SU-DHL-6 (cell line): Measurements from ENCODE around the gene ARFGAP1.

Source experiments
- H2AFZ ChIP-seq: fragments of 200-600 bp; sonication (generic); 2 replicates; pipeline ENCODE4 v1.6.1; 2014; ENCODE audit warnings: low read depth, mild to moderate bottlenecking, moderate library complexity, mixed read lengths, antibody characterized with exemption, low read length; ENCODE audit not compliant: severe bottlenecking
- H3F3A ChIP-seq: fragments of 200-600 bp; shearing (Covaris generic); 2 replicates; pipeline ENCODE4 v1.6.0; 2016; ENCODE audit warnings: antibody characterized with exemption, mild to moderate bottlenecking; ENCODE audit not compliant: insufficient read depth
- H3K27ac ChIP-seq: fragments of 200-600 bp; sonication (generic); 2 replicates; pipeline ENCODE4 v1.5.1; 2016; ENCODE audit warnings: low read depth, mild to moderate bottlenecking, low read length, moderate library complexity, mixed read lengths
- H3K27me3 ChIP-seq: fragments of 200-600 bp; sonication (generic), shearing (Covaris generic); 2 replicates; pipeline ENCODE4 v1.6.0; 2014; ENCODE audit warnings: mild to moderate bottlenecking, low read length
- H3K36me3 ChIP-seq: fragments of 200-600 bp; sonication (generic); 2 replicates; pipeline ENCODE4 v1.6.1; 2014; ENCODE audit warnings: mild to moderate bottlenecking, low read length, mixed read lengths
- H3K4me2 ChIP-seq: fragments of 300-600, 200-600 bp; shearing (Covaris generic), sonication (generic); 2 replicates; pipeline ENCODE4 v1.6.0; 2014; ENCODE audit warnings: low read length, low read depth, mild to moderate bottlenecking; ENCODE audit not compliant: poor library complexity, severe bottlenecking
- H3K4me3 ChIP-seq: fragments of 200-600 bp; sonication (generic); 2 replicates; pipeline ENCODE4 v1.5.1; 2014; ENCODE audit warnings: antibody characterized with exemption, low read length, mild to moderate bottlenecking, mixed read lengths; ENCODE audit not compliant: insufficient read depth, poor library complexity, severe bottlenecking
- H3K79me2 ChIP-seq: fragments of 200-600 bp; sonication (generic); 2 replicates; pipeline ENCODE4 v1.6.1; 2014; ENCODE audit warnings: mild to moderate bottlenecking, low read length, moderate library complexity; ENCODE audit not compliant: insufficient read depth
- H3K9ac ChIP-seq: fragments of 200-600 bp; sonication (generic); 2 replicates; pipeline ENCODE4 v1.7.0; 2014; ENCODE audit warnings: mild to moderate bottlenecking, low read length
- H3K9me2 ChIP-seq: fragments of 200-600 bp; sonication (generic); replicated peaks from 2 replicates; pipeline ENCODE4 v1.6.1; 2014; ENCODE audit warnings: low read length; ENCODE audit not compliant: insufficient read depth
- H3K9me3 ChIP-seq: fragments of 200-600 bp; sonication (generic); 2 replicates; pipeline ENCODE4 v1.6.1; 2014; ENCODE audit warnings: low read length, mixed read lengths; ENCODE audit not compliant: insufficient read depth
- H4K20me1 ChIP-seq: fragments of 200-600 bp; sonication (generic); 2 replicates; pipeline ENCODE4 v1.6.1; 2014; ENCODE audit warnings: low read depth, mild to moderate bottlenecking, antibody characterized with exemption, low read length, moderate library complexity, mixed read lengths
- EZH2phosphoT487 ChIP-seq: fragments of 200-600 bp; sonication (generic), shearing (Covaris generic); conservative IDR thresholded peaks from 2 replicates; pipeline ENCODE4 v1.6.1; 2018; ENCODE audit warnings: mild to moderate bottlenecking, antibody characterized with exemption, low read length, moderate library complexity, mixed read lengths
- TF ChIP-seq, protein P1 (sequence below): fragments of 200-600 bp; sonication (generic); IDR thresholded peaks from one replicate; pipeline ENCODE4 v1.5.1; 2017; ENCODE audit warnings: antibody characterized with exemption, mild to moderate bottlenecking, low read length, moderate library complexity; ENCODE audit not compliant: insufficient read depth, poor library complexity, severe bottlenecking

The ARFGAP1 gene

GRCh38 chr20:63235399-63235983 is 37.1 kb upstream of the ARFGAP1 start, which contains the start of gene BIRC7:
Gene BIRC7, plus strand, starts transcription at chr20:63235905. Its CDS starts 192 bp downstream, at chr20:63236097.
- H3K27ac ChIP-seq = no peak within 1 kb of the TSS
- no peaks in the 10 kb centered on the region for H3F3A ChIP-seq
- no peaks in the 10 kb centered on the region for H3K79me2 ChIP-seq
- H3K9ac ChIP-seq = no peak within 1 kb of the TSS
- no peaks in the 10 kb centered on the region for H3K9me3 ChIP-seq
- H3K4me2 ChIP-seq = no peak within 1 kb of the TSS
- no peaks in the 10 kb centered on the region for H3K9me2 ChIP-seq
- no peak within 1 kb of the TSS for H2AFZ ChIP-seq
- no peaks in the 10 kb centered on the region for H3K27me3 ChIP-seq
- no peaks in the 10 kb centered on the region for H3K36me3 ChIP-seq
- no peaks in the 10 kb centered on the region for H4K20me1 ChIP-seq
- TF ChIP-seq EZH2phosphoT487 = no peak
- TF ChIP-seq, protein P1, sequence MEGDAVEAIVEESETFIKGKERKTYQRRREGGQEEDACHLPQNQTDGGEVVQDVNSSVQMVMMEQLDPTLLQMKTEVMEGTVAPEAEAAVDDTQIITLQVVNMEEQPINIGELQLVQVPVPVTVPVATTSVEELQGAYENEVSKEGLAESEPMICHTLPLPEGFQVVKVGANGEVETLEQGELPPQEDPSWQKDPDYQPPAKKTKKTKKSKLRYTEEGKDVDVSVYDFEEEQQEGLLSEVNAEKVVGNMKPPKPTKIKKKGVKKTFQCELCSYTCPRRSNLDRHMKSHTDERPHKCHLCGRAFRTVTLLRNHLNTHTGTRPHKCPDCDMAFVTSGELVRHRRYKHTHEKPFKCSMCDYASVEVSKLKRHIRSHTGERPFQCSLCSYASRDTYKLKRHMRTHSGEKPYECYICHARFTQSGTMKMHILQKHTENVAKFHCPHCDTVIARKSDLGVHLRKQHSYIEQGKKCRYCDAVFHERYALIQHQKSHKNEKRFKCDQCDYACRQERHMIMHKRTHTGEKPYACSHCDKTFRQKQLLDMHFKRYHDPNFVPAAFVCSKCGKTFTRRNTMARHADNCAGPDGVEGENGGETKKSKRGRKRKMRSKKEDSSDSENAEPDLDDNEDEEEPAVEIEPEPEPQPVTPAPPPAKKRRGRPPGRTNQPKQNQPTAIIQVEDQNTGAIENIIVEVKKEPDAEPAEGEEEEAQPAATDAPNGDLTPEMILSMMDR = no peak
- no peak within 1 kb of the TSS for H3K4me3 ChIP-seq

DNA sequence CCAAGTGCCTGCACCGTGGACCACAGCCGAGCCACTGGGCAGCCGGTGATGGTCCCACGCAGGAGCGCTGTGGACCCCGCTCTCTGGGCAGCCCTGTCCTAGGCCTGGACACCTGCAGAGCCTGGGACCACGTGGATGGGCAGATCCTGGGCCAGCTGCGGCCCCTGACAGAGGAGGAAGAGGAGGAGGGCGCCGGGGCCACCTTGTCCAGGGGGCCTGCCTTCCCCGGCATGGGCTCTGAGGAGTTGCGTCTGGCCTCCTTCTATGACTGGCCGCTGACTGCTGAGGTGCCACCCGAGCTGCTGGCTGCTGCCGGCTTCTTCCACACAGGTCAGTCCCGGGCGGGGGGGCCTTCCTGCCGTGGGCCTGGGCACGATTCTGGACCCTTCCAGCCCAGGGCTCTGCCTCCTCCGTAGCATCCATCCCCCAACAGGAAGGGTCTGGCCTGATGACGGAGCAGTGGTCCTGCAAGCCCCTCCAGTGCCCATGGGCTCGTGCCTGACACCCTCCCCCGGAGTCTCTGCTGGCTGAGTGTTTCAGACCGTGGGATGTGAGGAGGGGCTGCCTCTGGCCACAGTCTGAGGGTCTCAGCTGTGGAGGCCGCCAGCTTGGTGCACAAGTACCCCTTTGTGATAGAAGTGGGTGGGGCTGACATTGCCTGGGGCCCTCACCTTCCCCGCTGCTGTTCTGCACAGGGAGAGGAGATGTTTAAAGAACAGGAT is 36.3 kb upstream of the ARFGAP1 start:
- no peaks in the 10 kb centered on the region for H3K79me2 ChIP-seq
- no peaks in the 10 kb centered on the region for H3K36me3 ChIP-seq
- H3K9me2 ChIP-seq = no peaks in the 10 kb centered on the region
- no peak overlapping the region for H3K9ac ChIP-seq
- TF ChIP-seq EZH2phosphoT487 = no peak
- TF ChIP-seq, protein P1 = no peak
- H3K4me3 ChIP-seq = no peak overlapping the region
- H3K27me3 ChIP-seq = no peaks in the 10 kb centered on the region
- H3K27ac ChIP-seq = no peak overlapping the region
- H3K4me2 ChIP-seq = no peak overlapping the region
- no peaks in the 10 kb centered on the region for H3K9me3 ChIP-seq
- H4K20me1 ChIP-seq = no peaks in the 10 kb centered on the region
- H2AFZ ChIP-seq = no peak overlapping the region
- H3F3A ChIP-seq = no peaks in the 10 kb centered on the region

DNA sequence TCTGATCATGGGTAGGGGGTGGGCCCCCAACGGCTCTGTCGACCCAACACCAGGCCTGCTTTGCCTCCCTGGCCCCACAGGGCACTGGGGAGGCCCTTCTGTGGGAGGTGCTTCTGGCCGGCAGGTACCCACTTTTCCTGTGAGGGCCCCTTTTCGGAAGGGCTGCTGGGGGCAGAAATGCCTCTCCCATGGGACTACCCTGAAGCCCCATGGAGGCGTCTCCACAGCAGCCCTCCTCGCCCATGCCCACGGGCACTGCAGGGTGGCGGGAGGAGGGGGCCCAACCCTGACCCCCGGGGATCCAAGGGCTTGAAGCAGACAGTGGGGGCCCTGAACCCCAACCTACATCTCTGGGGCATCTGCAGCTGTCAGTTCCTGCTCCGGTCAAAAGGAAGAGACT is 34.6 kb upstream of the ARFGAP1 start:
- Histone ChIP-seq H3K36me3 (no peaks in the 10 kb centered on the region), H3K9ac (no peak overlapping the region), H3K27me3 (no peaks in the 10 kb centered on the region)

More for the DNA sequence above, 34.6 kb upstream of the ARFGAP1 start:
- no peak overlapping the region for H3K27ac ChIP-seq
- no peaks in the 10 kb centered on the region for H3K79me2 ChIP-seq
- H3K4me2 ChIP-seq = no peak overlapping the region
- no peak overlapping the region for H2AFZ ChIP-seq
- H3F3A ChIP-seq = no peaks in the 10 kb centered on the region
- no peak overlapping the region for H3K4me3 ChIP-seq
- H3K9me2 ChIP-seq = no peaks in the 10 kb centered on the region
- H4K20me1 ChIP-seq = no peaks in the 10 kb centered on the region
- H3K9me3 ChIP-seq = no peaks in the 10 kb centered on the region
- TF ChIP-seq EZH2phosphoT487 = no peak
- TF ChIP-seq, protein P1 = no peak
